GM12878 (cell line): Measurements from ENCODE around the gene TRIM45. TPM values are rescaled to one million over a fixed set of nuclear protein-coding genes. Genes with fewer than 3 reads are reported as not detected.

ENCODE experiments used
- BRCA1 ChIP-seq: IDR thresholded peaks from 2 replicates; pipeline ENCODE4 v1.6.1; 2011; ENCODE audit warnings: low read depth, low read length, improper control_type of control experiment
- EP300 ChIP-seq, 2 experiments: fragments of 150-350 bp in 1 of 2; IDR thresholded peaks; 2 replicates each; pipeline ENCODE4 v1.6.1; 2011 to 2012; ENCODE audit warnings: low read depth in 2 of 2, low read length in 2 of 2, borderline replicate concordance in 1 of 2, improper control_type of control experiment in 1 of 2, inconsistent platforms in 1 of 2; ENCODE audit not compliant: control insufficient read depth in 1 of 2
- ETV6 ChIP-seq, 2 experiments: fragments of 450-650 bp in 1 of 2; IDR thresholded peaks in 1 of 2; conservative IDR thresholded peaks in 1 of 2; 2 replicates each; pipeline ENCODE4 v1.6.1; 2014; ENCODE audit warnings: antibody characterized with exemption in 1 of 2, borderline replicate concordance in 1 of 2, low read depth in 1 of 2, mild to moderate bottlenecking in 1 of 2, moderate library complexity in 1 of 2
- FOXK2 ChIP-seq: fragments of 450-650 bp; IDR thresholded peaks from 2 replicates; pipeline ENCODE4 v1.6.1; 2017; ENCODE audit warnings: mild to moderate bottlenecking, moderate library complexity
- HCFC1 ChIP-seq: fragments of 150-350 bp; IDR thresholded peaks from 2 replicates; pipeline ENCODE4 v1.6.1; 2014; ENCODE audit warnings: low read length
- HDGF ChIP-seq: fragments of 450-650 bp; IDR thresholded peaks from 2 replicates; pipeline ENCODE4 v1.6.1; 2016; ENCODE audit warnings: antibody characterized with exemption
- IRF4 ChIP-seq: IDR thresholded peaks from 2 replicates; pipeline ENCODE4 v1.6.1; 2011; ENCODE audit warnings: low read depth, low read length
- MXI1 ChIP-seq: fragments of 150-350 bp; IDR thresholded peaks from 2 replicates; pipeline ENCODE4 v1.6.1; 2011; ENCODE audit warnings: low read depth, mild to moderate bottlenecking, inconsistent platforms, low read length, improper control_type of control experiment
- NR2F1 ChIP-seq: fragments of 450-650 bp; conservative IDR thresholded peaks from 2 replicates; pipeline ENCODE4 v1.6.1; 2017; ENCODE audit warnings: mild to moderate bottlenecking
- POLR2AphosphoS2 ChIP-seq: IDR thresholded peaks from 2 replicates; pipeline ENCODE4 v1.6.1; 2011; ENCODE audit warnings: low read depth, mild to moderate bottlenecking, low read length, improper control_type of control experiment, moderate library complexity
- RAD51 ChIP-seq: fragments of 450-650 bp; IDR thresholded peaks from 2 replicates; pipeline ENCODE4 v1.6.1; 2016; ENCODE audit warnings: moderate library complexity, mild to moderate bottlenecking, inconsistent platforms
- RBBP5 ChIP-seq: fragments of 200-600 bp; sonication (generic); conservative IDR thresholded peaks from 2 replicates; pipeline ENCODE4 v1.6.1; 2016
- RFX5 ChIP-seq: IDR thresholded peaks from 2 replicates; pipeline ENCODE4 v1.6.1; 2011; ENCODE audit warnings: low read depth, low read length, improper control_type of control experiment
- SMARCA5 ChIP-seq: fragments of 450-650 bp; IDR thresholded peaks from 2 replicates; pipeline ENCODE4 v1.6.1; 2017; ENCODE audit warnings: mild to moderate bottlenecking
- SREBF1 ChIP-seq: IDR thresholded peaks from 2 replicates; pipeline ENCODE4 v1.6.1; 2012; ENCODE audit warnings: mild to moderate bottlenecking, low read length
- SUZ12 ChIP-seq: fragments of 200-600 bp; sonication (generic); IDR thresholded peaks from one replicate; pipeline ENCODE4 v1.6.1; 2018; ENCODE audit warnings: antibody characterized with exemption, mild to moderate bottlenecking; ENCODE audit not compliant: unreplicated experiment
- TCF3 ChIP-seq: IDR thresholded peaks from 2 replicates; pipeline ENCODE4 v1.6.1; 2012; ENCODE audit warnings: low read depth, mild to moderate bottlenecking, low read length, borderline replicate concordance; ENCODE audit not compliant: insufficient read depth
- WRNIP1 ChIP-seq: IDR thresholded peaks from 2 replicates; pipeline ENCODE4 v1.6.1; 2011; ENCODE audit warnings: low read depth, low read length, improper control_type of control experiment, borderline replicate concordance
- ZNF207 ChIP-seq: fragments of 450-650 bp; IDR thresholded peaks from 2 replicates; pipeline ENCODE4 v1.6.1; 2014; ENCODE audit warnings: antibody characterized with exemption, mild to moderate bottlenecking, borderline replicate concordance
- ZNF274 ChIP-seq: IDR thresholded peaks from one replicate; pipeline ENCODE4 v1.8.0; 2011; ENCODE audit not compliant: insufficient read length, insufficient read depth
- ZNF384 ChIP-seq: IDR thresholded peaks from 2 replicates; pipeline ENCODE4 v1.6.1; 2012; ENCODE audit warnings: low read depth, mild to moderate bottlenecking, low read length, improper control_type of control experiment, borderline replicate concordance
- ZSCAN29 ChIP-seq: fragments of 450-650 bp; IDR thresholded peaks from 2 replicates; pipeline ENCODE4 v1.6.1; 2017; ENCODE audit warnings: mild to moderate bottlenecking, moderate library complexity
- polyA plus RNA-seq, 11 experiments: library from polyadenylated mRNA; depleted of rRNA in 4 of 11; unstranded in 6 of 11; stranded (reverse) in 5 of 11; fragments of >200 nt; fragmentation: Nextera tagmentation in 4 of 11; fragmentation: Illumina TruSeq in 1 of 11; extraction: Ambion mirVana in 4 of 11; extraction: Trizol in 1 of 11; gene quantifications; 1 replicate in 1 of 11; 2 replicates in 10 of 11; pipeline versions ENCODE4 v1.2.1 to v1.2.3, GENCODE V29; 2011 to 2016; ENCODE audit warnings: inconsistent platforms in 2 of 11, missing spikeins in 2 of 11, low read depth in 1 of 11
- total RNA-seq, 4 experiments: library from RNA; depleted of rRNA in 3 of 4; stranded (reverse); fragments of >200 nt in 3 of 4; fragmentation: Illumina TruSeq in 1 of 4; extraction: Trizol in 1 of 4; gene quantifications; 2 replicates each; pipeline versions ENCODE4 v1.2.1 to v1.2.3, GENCODE V29; 2013 to 2021
- TF ChIP-seq, protein P1 (sequence below): IDR thresholded peaks from 2 replicates; pipeline ENCODE4 v1.6.1; 2012; ENCODE audit warnings: low read depth, low read length, improper control_type of control experiment
- TF ChIP-seq, protein P2 (sequence below): fragments of 450-650 bp; formaldehyde crosslinking; IDR thresholded peaks from 2 replicates; pipeline ENCODE4 v1.4.0; 2020; ENCODE audit warnings: mild to moderate bottlenecking, moderate library complexity

The TRIM45 gene
- total and polyA plus RNA-seq, 10 of the 15 experiments (the other 5 are each of a cell fraction or from before 2014, with no cell fraction given), result 0.31 to 0.86 (median 0.46) TPM

DNA sequence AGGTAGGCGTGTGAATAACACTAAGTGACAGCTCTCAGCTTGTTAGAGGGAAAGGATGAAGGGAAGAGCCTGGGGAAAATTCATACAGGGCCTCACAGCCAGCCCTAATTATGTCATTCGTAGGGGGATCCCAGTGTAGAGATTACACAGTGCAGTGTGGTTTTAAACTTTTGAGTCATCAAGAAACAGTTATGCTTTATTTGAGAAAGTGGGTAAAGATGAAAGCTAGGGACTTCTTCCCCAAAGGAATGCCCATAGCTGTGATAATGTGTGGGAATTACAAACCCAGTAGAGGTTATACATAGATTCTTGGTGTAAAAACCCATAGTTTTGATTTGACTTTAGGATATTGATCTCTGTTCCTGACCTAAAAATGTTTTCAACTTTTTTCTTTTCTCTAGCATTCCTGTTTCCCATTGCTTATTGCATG is 59.5 kb downstream of the TRIM45 start (continued):
- TF ChIP-seq ETV6 (conservative IDR thresholded peaks at IDR 0.05 in 1 of 2, IDR thresholded peaks at IDR 0.05 in 1 of 2; ENCODE audit: borderline replicate concordance in 1 of 2, low read depth in 1 of 2), result peak in 1 of 2 experiments; percentile 47; a peak in 1 of 4 replicates
- TF ChIP-seq, protein P1, sequence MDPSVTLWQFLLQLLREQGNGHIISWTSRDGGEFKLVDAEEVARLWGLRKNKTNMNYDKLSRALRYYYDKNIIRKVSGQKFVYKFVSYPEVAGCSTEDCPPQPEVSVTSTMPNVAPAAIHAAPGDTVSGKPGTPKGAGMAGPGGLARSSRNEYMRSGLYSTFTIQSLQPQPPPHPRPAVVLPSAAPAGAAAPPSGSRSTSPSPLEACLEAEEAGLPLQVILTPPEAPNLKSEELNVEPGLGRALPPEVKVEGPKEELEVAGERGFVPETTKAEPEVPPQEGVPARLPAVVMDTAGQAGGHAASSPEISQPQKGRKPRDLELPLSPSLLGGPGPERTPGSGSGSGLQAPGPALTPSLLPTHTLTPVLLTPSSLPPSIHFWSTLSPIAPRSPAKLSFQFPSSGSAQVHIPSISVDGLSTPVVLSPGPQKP, result no peak
- no peak for TF ChIP-seq SREBF1
- TF ChIP-seq RFX5, result no peak
- no peak for TF ChIP-seq ZNF274
- no peak for TF ChIP-seq RBBP5
- no peak for TF ChIP-seq ZNF384
- TF ChIP-seq, protein P2, sequence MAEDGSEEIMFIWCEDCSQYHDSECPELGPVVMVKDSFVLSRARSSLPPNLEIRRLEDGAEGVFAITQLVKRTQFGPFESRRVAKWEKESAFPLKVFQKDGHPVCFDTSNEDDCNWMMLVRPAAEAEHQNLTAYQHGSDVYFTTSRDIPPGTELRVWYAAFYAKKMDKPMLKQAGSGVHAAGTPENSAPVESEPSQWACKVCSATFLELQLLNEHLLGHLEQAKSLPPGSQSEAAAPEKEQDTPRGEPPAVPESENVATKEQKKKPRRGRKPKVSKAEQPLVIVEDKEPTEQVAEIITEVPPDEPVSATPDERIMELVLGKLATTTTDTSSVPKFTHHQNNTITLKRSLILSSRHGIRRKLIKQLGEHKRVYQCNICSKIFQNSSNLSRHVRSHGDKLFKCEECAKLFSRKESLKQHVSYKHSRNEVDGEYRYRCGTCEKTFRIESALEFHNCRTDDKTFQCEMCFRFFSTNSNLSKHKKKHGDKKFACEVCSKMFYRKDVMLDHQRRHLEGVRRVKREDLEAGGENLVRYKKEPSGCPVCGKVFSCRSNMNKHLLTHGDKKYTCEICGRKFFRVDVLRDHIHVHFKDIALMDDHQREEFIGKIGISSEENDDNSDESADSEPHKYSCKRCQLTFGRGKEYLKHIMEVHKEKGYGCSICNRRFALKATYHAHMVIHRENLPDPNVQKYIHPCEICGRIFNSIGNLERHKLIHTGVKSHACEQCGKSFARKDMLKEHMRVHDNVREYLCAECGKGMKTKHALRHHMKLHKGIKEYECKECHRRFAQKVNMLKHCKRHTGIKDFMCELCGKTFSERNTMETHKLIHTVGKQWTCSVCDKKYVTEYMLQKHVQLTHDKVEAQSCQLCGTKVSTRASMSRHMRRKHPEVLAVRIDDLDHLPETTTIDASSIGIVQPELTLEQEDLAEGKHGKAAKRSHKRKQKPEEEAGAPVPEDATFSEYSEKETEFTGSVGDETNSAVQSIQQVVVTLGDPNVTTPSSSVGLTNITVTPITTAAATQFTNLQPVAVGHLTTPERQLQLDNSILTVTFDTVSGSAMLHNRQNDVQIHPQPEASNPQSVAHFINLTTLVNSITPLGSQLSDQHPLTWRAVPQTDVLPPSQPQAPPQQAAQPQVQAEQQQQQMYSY (CRISPR knock-in tag), result no peak
- peak; percentile 40; the same call in 1 of the 2 replicates for TF ChIP-seq RAD51
- TF ChIP-seq SUZ12, result no peak
- no peak for TF ChIP-seq BRCA1
- no peak for TF ChIP-seq POLR2AphosphoS2
- TF ChIP-seq SMARCA5, result no peak
- no peak for TF ChIP-seq MXI1
- peak; percentile 77 to 90; a peak in 3 of 4 replicates for TF ChIP-seq EP300 (IDR thresholded peaks at IDR 0.05; ENCODE audit: borderline replicate concordance in 1 of 2, control insufficient read depth in 1 of 2, low read depth in 2 of 2, low read length in 2 of 2)
- TF ChIP-seq ZSCAN29, result no peak
- TF ChIP-seq FOXK2, result no peak
- no peak for TF ChIP-seq ZNF207
- peak; percentile 51; the same call in 1 of the 2 replicates for TF ChIP-seq NR2F1
- TF ChIP-seq TCF3, result no peak
- no peak for TF ChIP-seq HDGF
- no peak for TF ChIP-seq HCFC1
- peak; percentile 84 for TF ChIP-seq IRF4
- no peak for TF ChIP-seq WRNIP1
